Medulla oblongata (tissue), 1 donor: ENCODE measurements around the gene MUC6.

Experiments used
- DNase-seq: peaks from one replicate; pipeline ENCODE4 v3.0.0-alpha.2; 2015; ENCODE audit errors: extremely low spot score

MUC6 gene

DNA sequence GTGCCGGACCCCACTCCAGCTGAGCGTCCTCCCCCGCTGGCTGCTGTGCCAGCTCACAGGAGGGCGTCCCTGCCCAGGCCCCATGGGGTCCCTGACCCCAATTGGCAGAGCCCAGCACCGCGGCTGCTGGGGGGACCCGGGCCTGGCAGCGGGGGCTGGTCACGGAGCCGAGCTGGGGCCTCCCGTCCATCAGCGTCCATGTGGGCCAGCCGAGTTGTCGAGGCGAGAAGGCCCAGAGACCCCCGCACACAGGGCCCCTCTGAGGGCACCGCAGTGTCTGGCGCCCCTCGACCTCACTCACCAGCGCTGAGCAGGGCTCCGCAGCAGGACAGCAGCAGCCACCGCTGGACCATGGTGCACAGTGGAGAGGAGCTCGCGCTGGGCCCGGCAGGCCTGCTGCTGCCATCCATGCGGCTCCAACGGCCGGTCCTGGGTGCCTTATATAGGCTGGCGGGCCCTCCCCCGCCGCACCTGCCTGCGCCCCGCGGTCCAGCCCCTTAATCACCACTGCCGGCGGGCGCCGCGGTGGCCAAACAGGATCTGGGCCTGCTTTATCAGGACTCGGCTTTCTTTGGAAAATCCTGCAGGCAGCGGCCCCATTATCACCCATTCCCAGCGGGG, at the start of gene MUC6:
TSS of gene MUC6 (minus strand) at position 416 of the 621 bp plus-strand sequence. CDS start at position 353, 63 bp downstream.
- no peak for DNase-seq

GRCh38 chr11:1085440-1086170, 49.1 kb upstream of the MUC6 start:
- no peak for DNase-seq

DNA sequence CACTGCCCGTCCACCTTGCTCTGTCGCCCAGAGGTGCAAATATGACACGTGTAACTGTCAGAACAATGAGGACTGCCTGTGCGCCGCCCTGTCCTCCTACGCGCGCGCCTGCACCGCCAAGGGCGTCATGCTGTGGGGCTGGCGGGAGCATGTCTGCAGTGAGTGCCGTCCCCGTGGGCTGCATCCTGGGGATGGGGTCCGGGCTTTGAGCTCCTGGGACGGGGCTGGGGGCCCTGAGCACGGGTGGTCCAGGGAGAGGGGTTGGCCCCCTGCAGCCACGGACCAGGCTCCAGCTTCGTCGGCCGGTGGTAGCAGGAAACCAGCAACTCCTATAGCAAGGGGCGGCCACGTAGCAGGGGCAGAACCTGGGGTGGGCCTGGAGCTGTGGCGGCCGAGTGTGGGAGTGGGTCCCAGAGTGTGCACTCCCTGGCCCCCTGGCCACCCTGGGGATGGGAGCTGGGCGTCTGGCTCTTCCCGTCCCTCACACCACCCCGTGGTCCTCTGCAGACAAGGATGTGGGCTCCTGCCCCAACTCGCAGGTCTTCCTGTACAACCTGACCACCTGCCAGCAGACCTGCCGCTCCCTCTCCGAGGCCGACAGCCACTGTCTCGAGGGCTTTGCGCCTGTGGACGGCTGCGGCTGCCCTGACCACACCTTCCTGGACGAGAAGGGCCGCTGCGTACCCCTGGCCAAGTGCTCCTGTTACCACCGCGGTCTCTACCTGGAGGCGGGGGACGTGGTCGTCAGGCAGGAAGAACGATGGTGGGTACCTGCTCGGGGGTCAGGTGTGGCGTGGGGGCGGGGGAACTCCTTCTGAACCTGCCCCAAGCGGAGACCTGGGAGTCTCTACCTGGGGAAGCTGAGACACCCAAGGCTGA, 48.3 kb upstream of the MUC6 start:
- DNase-seq, result no peak

GRCh38 chr11:1083621-1084551, 47.4 kb upstream of the MUC6 start:
- no peak for DNase-seq

- DNase-seq, result no peak
These were observed 46.5 kb upstream of the MUC6 start for GRCh38 chr11:1082728-1083620.

DNA sequence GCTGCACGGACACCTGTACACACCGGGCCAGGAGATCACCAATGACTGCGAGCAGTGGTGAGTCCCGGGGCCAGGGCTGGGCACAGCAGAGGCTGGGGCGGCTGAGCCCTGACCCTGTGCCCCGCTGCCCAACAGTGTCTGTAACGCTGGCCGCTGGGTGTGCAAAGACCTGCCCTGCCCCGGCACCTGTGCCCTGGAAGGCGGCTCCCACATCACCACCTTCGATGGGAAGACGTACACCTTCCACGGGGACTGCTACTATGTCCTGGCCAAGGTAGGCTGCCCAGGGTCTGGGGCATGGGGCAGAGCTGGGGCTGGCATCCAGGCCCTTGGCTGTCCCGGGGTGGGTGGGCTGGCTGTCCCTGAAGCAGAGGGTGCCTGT, 45.8 kb upstream of the MUC6 start:
- DNase-seq, result no peak

GRCh38 chr11:1081601-1082311, 45.2 kb upstream of the MUC6 start:
- DNase-seq, result no peak

DNA sequence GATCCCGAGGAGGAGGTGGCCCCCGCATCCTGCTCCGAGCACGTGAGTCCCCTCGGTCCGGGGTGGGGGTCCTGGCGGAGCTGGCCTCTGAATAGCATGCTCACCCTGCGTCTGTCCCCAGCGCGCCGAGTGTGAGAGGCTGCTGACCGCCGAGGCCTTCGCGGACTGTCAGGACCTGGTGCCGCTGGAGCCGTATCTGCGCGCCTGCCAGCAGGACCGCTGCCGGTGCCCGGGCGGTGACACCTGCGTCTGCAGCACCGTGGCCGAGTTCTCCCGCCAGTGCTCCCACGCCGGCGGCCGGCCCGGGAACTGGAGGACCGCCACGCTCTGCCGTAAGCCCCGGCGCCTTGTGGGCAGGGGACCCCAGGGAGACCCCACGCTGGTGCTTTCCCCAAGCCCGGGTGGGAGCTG, 41.7 kb upstream of the MUC6 start:
- no peak for DNase-seq

GRCh38 chr11:1077417-1078119, 41.0 kb upstream of the MUC6 start:
- no peak for DNase-seq

GRCh38 chr11:1077033-1077416, 40.5 kb upstream of the MUC6 start:
- DNase-seq, result no peak

- DNase-seq, result no peak
These were observed 39.6 kb upstream of the MUC6 start for GRCh38 chr11:1076061-1076665.

DNA sequence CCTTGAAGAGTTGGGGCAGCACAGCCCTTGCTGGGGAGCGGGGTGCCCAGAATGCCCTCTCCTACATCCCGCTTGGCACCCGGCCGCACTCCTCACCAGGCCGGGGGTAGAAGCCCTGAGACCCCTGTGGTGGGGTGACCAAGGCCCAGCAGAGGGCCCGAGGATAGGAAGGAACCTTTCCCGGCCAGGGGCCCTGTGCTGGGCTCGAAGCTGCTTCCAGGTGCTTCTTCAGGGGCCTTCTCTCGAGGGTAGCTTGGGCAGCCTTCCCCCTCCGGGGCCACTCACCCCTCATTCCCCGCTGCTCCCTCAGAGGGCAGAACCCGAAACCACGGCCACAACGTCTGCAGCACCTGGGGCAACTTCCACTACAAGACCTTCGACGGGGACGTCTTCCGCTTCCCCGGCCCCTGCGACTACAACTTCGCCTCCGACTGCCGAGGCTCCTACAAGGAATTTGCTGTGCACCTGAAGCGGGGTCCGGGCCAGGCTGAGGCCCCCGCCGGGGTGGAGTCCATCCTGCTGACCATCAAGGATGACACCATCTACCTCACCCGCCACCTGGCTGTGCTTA, 38.9 kb upstream of the MUC6 start:
- no peak for DNase-seq

- no peak for DNase-seq
These were observed 38.0 kb upstream of the MUC6 start, which contains the start of gene MUC2 for GRCh38 chr11:1074244-1075221. MUC2 (plus strand) TSS chr11:1074874.

- DNase-seq, result no peak
These were observed 37.3 kb upstream of the MUC6 start for GRCh38 chr11:1073851-1074243.

DNA sequence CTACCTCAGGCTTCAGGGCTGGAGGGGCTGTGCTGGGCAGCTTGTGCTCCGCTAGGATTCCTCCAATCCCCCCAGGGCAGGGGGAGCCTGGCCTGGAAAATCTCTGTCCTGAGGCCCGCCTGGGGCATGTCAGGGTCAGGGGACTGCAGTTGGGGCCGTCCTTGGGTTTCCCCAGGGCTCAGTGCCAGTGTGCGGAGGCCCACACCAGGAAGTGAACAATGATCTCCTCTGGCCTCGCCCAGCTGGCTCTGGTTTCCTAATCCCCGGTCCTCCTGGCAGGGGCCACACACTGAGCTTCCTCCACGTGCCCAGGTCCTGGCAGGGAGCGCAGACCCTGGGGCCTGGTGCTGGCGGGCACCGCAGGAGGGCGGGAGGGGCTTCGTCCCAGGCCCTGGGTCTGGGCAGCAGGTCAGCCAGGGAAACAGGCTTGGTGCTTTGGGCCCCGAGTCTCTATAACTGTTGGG, 36.8 kb upstream of the MUC6 start:
- DNase-seq, result peak; percentile 13

DNA sequence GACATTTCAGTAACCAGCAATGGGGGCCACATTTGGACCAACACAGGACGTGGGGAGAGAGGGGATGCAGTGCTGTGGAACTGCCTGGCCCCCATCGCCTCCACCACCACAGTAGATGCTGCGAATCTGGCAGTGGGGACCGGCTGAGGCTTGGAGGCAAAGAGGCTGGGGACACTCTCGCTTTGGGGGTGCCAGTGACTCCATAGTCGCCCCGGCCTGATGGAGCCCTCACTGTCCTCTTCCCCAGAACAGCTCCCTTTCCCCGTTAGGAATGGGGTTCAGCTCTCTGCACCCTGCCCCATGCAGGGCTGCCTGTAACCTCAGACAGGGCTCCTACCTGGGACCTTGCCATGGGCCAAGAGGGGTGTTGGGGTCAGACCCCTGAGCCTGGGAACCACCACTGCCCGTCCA, 36.3 kb upstream of the MUC6 start:
- DNase-seq, result no peak
